ENCODE measurements around the gene DNM3. TPM values are rescaled to one million over a fixed set of nuclear protein-coding genes. Genes with fewer than 3 reads are reported as not detected.

DNM3 gene
- total and polyA plus RNA-seq, 2 of the 8 experiments (the other 6 are each of a cell fraction or from before 2014, with no cell fraction given), result 2.0 to 8.5 TPM

DNA sequence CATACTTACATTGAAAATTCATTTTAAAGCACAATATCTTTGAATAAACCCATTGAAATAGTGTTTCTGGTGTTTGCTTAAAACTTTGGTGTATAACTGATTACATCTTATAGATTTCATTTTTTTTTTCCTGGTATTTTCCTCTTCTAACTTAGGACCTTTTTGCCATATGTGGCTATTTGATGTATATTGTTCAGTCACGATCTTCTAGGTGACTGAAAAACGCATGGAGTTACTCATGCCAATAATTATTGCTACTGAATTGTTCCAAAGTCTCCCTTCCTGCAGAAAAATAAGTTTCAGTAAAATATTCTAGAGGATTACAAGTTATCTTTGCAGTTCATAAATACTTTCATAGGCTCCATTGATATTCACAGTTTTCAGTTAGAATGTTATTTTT is 556.3 kb downstream of the DNM3 start:
- Histone ChIP-seq H3K27me3 (replicated peaks in 1 of 4; ENCODE audit: control insufficient read depth in 3 of 4, extremely low read depth in 1 of 4, insufficient read depth in 3 of 4, low read length in 3 of 4) (no peaks in the 10 kb centered on the region), H3K79me1 (ENCODE audit: low read depth, low read length) (no peaks in the 10 kb centered on the region), H3K9me3 (ENCODE audit: insufficient read depth in 2 of 2, low read depth in 1 of 2, low read length in 1 of 2) (no peaks in the 10 kb centered on the region), H3K36me3 (ENCODE audit: control insufficient read depth in 2 of 4, insufficient read depth in 4 of 4, low read length in 3 of 4) (no peaks in the 10 kb centered on the region), H2BK120ac (replicated peaks; ENCODE audit: low read depth, low read length) (no peak overlapping the region), H3K14ac (ENCODE audit: insufficient read length) (no peak overlapping the region), H4K8ac (ENCODE audit: extremely low read depth, insufficient read depth, low read length) (no peak overlapping the region), H3K56ac (replicated peaks; ENCODE audit: insufficient read length, low read depth, low read length) (no peak overlapping the region), H4K20me1 (replicated peaks in 1 of 2; ENCODE audit: control insufficient read depth in 1 of 2, insufficient read depth in 2 of 2, low read length in 2 of 2) (no peaks in the 10 kb centered on the region), H3K4me2 (ENCODE audit: insufficient read depth in 1 of 2, low read depth in 2 of 2, low read length in 2 of 2) (no peak overlapping the region), H3K4me3 (ENCODE audit: extremely low read depth in 1 of 4, insufficient read depth in 2 of 4, low read depth in 3 of 4, low read length in 4 of 4) (no peak overlapping the region), H3K27ac (ENCODE audit: low read depth, low read length) (no peak overlapping the region), H3K79me2 (ENCODE audit: control insufficient read depth in 1 of 2, insufficient read depth in 2 of 2, low read length in 2 of 2) (no peaks in the 10 kb centered on the region), H3K23me2 (ENCODE audit: low read depth, low read length) (no peaks in the 10 kb centered on the region), H3K18ac (ENCODE audit: extremely low read depth, low read length) (no peak overlapping the region), H3K4ac (replicated peaks; ENCODE audit: insufficient read length, low read depth, low read length) (no peak overlapping the region), H2AK5ac (ENCODE audit: low read depth, low read length) (no peak overlapping the region), H4K91ac (replicated peaks; ENCODE audit: insufficient read length, low read length) (no peak overlapping the region), H3K9ac (replicated peaks in 1 of 4; ENCODE audit: extremely low read depth in 1 of 4, low read depth in 3 of 4, low read length in 3 of 4) (no peak overlapping the region), H2BK20ac (ENCODE audit: low read length) (no peak overlapping the region), H3K4me1 (replicated peaks in 1 of 4; ENCODE audit: control insufficient read depth in 3 of 4, insufficient read depth in 4 of 4, low read length in 3 of 4) (peaks cover 4 to 10% (median 5%) of the 10 kb centered on the region in 4 experiments; a peak in 5 of 7 replicates), H2BK12ac (ENCODE audit: low read depth, low read length) (no peak overlapping the region), H3K23ac (ENCODE audit: insufficient read length) (no peak overlapping the region), H2BK15ac (ENCODE audit: low read length) (no peak overlapping the region), H2BK5ac (ENCODE audit: low read depth, low read length) (no peak overlapping the region), H4K5ac (ENCODE audit: insufficient read length, low read depth, low read length) (no peak overlapping the region), H2AFZ (ENCODE audit: low read length) (no peak overlapping the region)
- FAIRE-seq, result no peak
- DNase-seq (ENCODE audit: low read depth in 1 of 2, low spot score in 2 of 2), result no peak
- 95% methylated on average over 2 of the region's 2 CpGs; no CpG with 5 or more reads in 1 of the 2 experiments for WGBS, 2 experiments (ENCODE audit: extremely low coverage in 1 of 2, insufficient coverage in 1 of 2, insufficient read length in 1 of 2, insufficient replicate concordance in 2 of 2, low coverage in 1 of 2, low lambda C conversion rate in 2 of 2, missing lambda C conversion rate in 1 of 2)
- TF ChIP-seq EP300 (IDR thresholded peaks at IDR 0.05; ENCODE audit: borderline replicate concordance in 1 of 2, low read depth in 2 of 2, low read length in 2 of 2), result no peak
- TF ChIP-seq BACH1 (IDR thresholded peaks at IDR 0.05; ENCODE audit: low read length), result no peak
- no peak for TF ChIP-seq TBP (IDR thresholded peaks at IDR 0.05; ENCODE audit: low read depth, low read length)
- no peak for TF ChIP-seq JUND (IDR thresholded peaks at IDR 0.05; ENCODE audit: low read length)
- TF ChIP-seq MAFK (IDR thresholded peaks at IDR 0.05; ENCODE audit: low read depth, low read length), result no peak
- no peak for TF ChIP-seq CBX8 (IDR thresholded peaks at IDR 0.05; ENCODE audit: borderline replicate concordance, low read depth, low read length)
- TF ChIP-seq JUN (IDR thresholded peaks at IDR 0.05; ENCODE audit: low read depth, low read length), result no peak
- no peak for TF ChIP-seq TEAD4 (IDR thresholded peaks at IDR 0.05; ENCODE audit: low read depth, low read length)
- no peak for TF ChIP-seq TCF12 (IDR thresholded peaks at IDR 0.05; ENCODE audit: low read depth, low read length)
- no peak for TF ChIP-seq ZNF274 (IDR thresholded peaks at IDR 0.05; ENCODE audit: borderline replicate concordance, extremely low read depth, low read length)
- no peak for TF ChIP-seq SUZ12 (IDR thresholded peaks at IDR 0.05; ENCODE audit: low read length)
- TF ChIP-seq CHD2 (IDR thresholded peaks at IDR 0.05; ENCODE audit: low read length), result no peak
- no peak for TF ChIP-seq SP4 (IDR thresholded peaks at IDR 0.05; ENCODE audit: low read length)
- TF ChIP-seq CEBPB (IDR thresholded peaks at IDR 0.05; ENCODE audit: low read depth, low read length), result no peak
- no peak for TF ChIP-seq BCL11A (IDR thresholded peaks at IDR 0.05; ENCODE audit: low read depth in 2 of 2, low read length in 2 of 2)
- CTCF ChIA-PET (ENCODE audit: partially characterized antibody), result interaction anchor here (0.5 to 3.6 kb wide), 6 partner anchors 9 to 307 kb away, joined by 3 to 20 read pairs (median 5); no protein-coding TSS in a partner anchor
- POLR2A ChIA-PET (ENCODE audit: partially characterized antibody), result no interaction called here

All from H1 (cell line).